T-helper 1 cell treated with Interleukin-12 subunit alpha and Interleukin-12 subunit beta and Interleukin-4 antibody, amounts not matched to agents 30 μg/mL and 1 μg/mL, for 36 hours (primary cell): ENCODE measurements around the gene NLRC5.

Experiments
- H3K27ac Mint-ChIP-seq: one replicate; pipeline ENCODE4 v1.8.0; 2021; ENCODE audit warnings: mild to moderate bottlenecking, mixed read lengths
- H3K27me3 Mint-ChIP-seq: one replicate; pipeline ENCODE4 v1.8.0; 2021; ENCODE audit warnings: low read depth, mixed read lengths
- H3K36me3 Mint-ChIP-seq: one replicate; pipeline ENCODE4 v1.8.0; 2021; ENCODE audit warnings: low read depth, mixed read lengths
- H3K4me1 Mint-ChIP-seq: one replicate; pipeline ENCODE4 v1.8.0; 2021; ENCODE audit warnings: low read depth, mixed read lengths
- H3K4me3 Mint-ChIP-seq: one replicate; pipeline ENCODE4 v1.8.0; 2021; ENCODE audit warnings: mild to moderate bottlenecking, moderate library complexity, mixed read lengths
- H3K9me3 Mint-ChIP-seq: one replicate; pipeline ENCODE4 v1.8.0; 2021; ENCODE audit warnings: mixed read lengths

NLRC5 gene

GRCh38 chr16:57118461-57119084 is 129.2 kb downstream of the NLRC5 start:
- Mint-ChIP-seq H3K27ac (no peak overlapping the region), H3K9me3 (no peaks in the 10 kb centered on the region), H3K36me3 (peaks cover 3% of the 10 kb centered on the region), H3K4me3 (no peak overlapping the region), H3K27me3 (no peaks in the 10 kb centered on the region), H3K4me1 (peaks cover 1% of the 10 kb centered on the region)

DNA sequence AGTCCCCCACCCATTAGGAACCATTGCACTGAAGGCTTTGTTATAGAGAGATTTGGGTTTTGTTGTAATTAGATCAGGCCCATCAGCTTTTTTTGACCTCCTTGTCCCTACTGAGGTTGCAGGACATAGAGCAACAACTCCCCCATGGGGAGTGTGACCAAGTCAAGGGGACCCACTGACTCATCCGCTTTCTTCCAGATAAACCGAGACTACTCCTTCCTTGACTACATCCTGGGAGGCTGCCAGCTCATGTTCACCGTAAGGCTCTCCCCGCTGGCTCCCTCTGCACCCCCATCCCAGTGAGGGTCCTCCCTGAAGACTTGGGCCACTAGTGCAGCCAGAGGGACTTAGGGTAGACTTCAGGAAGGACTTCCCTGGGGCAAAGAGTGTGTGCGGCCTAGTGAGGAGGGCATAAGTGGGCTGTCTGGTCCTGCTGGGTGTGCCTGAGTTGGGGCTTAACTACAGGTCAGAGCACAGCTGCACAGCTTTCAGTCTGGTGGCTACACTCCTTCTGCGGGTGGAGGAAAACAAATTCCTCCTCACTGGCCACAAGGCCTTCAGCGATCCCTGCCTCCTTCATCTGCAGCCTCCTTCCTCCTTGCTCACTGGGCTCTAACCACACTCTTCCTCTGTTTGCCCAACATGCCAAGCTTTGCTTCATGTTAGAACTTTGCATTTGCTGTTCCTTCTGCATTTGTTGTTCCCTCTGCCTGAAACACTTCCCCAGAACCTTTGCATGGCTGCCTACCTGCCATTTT is 134.0 kb downstream of the NLRC5 start:
- peak overlapping the region; percentile 15 for H3K27ac Mint-ChIP-seq
- peaks cover 3% of the 10 kb centered on the region for H3K36me3 Mint-ChIP-seq
- peaks cover 30% of the 10 kb centered on the region for H3K4me1 Mint-ChIP-seq
- H3K9me3 Mint-ChIP-seq, result no peaks in the 10 kb centered on the region
- H3K27me3 Mint-ChIP-seq, result no peaks in the 10 kb centered on the region
- no peak overlapping the region for H3K4me3 Mint-ChIP-seq

DNA sequence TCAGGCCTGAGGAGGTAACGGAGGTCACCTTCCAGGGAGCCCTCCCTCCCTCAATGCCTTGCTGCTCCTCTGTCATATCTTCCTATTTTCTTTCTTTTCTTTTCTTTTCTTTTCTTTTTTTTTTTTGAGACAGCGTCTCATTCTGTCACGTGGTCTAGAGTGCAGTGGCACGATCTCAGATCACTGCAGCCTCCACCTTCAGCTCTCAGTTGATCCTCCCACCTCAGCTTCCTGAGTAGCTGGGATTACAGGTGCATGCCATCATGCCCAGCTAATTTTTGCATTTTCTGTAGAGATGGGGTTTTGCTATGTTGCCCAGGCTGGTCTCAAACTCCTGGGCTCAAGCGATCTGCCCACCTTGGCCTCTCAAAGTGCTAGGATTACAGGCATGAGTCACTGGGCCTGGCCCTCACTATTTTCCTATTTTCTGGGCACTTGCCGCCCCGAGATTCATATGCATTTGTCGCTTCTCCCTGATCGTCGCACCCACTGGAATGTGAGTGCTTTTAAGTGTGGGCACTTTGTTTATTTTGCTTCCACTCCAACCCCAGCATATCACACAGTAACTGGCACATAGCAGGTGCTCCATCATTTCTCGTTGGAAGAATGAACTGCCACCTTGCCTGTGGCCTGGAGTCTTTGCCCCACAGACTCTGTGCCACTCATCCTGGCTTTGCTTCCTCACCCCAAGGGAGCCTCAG is 134.8 kb downstream of the NLRC5 start:
- H3K36me3 Mint-ChIP-seq, result peaks cover 3% of the 10 kb centered on the region
- peaks cover 37% of the 10 kb centered on the region for H3K4me1 Mint-ChIP-seq
- no peak overlapping the region for H3K4me3 Mint-ChIP-seq
- no peaks in the 10 kb centered on the region for H3K27me3 Mint-ChIP-seq
- peak overlapping the region; percentile 15 for H3K27ac Mint-ChIP-seq
- no peaks in the 10 kb centered on the region for H3K9me3 Mint-ChIP-seq

DNA sequence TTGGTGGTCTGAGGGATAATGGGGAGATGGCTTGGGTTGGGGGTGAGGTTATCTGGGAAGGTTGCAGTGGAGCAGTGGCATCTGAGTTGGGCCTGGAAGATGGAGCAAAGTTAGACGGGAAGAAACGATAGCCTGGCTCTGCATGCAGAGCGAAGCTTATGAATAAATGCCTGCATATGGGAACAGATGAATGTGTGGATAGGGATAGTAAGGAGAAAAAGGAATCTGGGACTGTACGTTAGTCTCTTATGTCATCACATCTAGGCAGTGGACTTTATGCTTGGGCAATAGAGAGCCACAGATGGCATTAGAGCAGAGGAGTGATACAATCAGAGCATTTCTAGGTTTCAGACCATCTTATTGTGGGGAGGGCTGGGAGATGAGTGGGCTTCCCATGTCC is 136.0 kb downstream of the NLRC5 start:
- Mint-ChIP-seq H3K36me3 (peaks cover 3% of the 10 kb centered on the region), H3K4me3 (no peak overlapping the region), H3K27ac (no peak overlapping the region), H3K4me1 (peaks cover 39% of the 10 kb centered on the region), H3K27me3 (no peaks in the 10 kb centered on the region), H3K9me3 (no peaks in the 10 kb centered on the region)

DNA sequence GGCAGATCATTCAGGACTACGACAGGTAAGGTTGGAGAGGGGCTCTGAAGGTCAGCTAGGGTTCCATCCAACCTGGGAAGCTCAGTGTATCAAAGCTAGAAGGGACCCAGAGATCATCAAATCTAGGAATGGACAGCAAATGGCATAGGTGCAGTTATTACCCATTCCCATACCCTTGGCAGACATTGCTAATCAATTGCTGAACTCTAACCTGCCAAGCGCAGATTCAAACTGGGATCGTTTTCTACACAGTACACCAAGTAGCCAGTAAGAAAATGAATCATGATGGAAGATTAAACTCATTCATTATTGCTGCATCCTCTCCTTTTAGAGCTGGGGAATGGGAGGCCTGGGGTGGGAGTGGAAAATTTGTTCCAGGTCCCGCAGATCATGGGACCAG is 136.6 kb downstream of the NLRC5 start:
- H3K27me3 Mint-ChIP-seq, result no peaks in the 10 kb centered on the region
- no peaks in the 10 kb centered on the region for H3K9me3 Mint-ChIP-seq
- peaks cover 3% of the 10 kb centered on the region for H3K36me3 Mint-ChIP-seq
- H3K27ac Mint-ChIP-seq, result no peak overlapping the region
- H3K4me3 Mint-ChIP-seq, result no peak overlapping the region
- H3K4me1 Mint-ChIP-seq, result peaks cover 42% of the 10 kb centered on the region

GRCh38 chr16:57126411-57126810 is 137.1 kb downstream of the NLRC5 start:
- H3K27ac Mint-ChIP-seq, result peak overlapping the region; percentile 72
- H3K4me1 Mint-ChIP-seq, result peaks cover 42% of the 10 kb centered on the region
- H3K4me3 Mint-ChIP-seq, result no peak overlapping the region
- peaks cover under 1% of the 10 kb centered on the region for H3K36me3 Mint-ChIP-seq
- no peaks in the 10 kb centered on the region for H3K27me3 Mint-ChIP-seq
- H3K9me3 Mint-ChIP-seq, result no peaks in the 10 kb centered on the region

- no peaks in the 10 kb centered on the region for H3K9me3 Mint-ChIP-seq
- H3K4me1 Mint-ChIP-seq, result peaks cover 46% of the 10 kb centered on the region
- H3K27ac Mint-ChIP-seq, result peak overlapping the region; percentile 72
- H3K4me3 Mint-ChIP-seq, result no peak overlapping the region
- no peaks in the 10 kb centered on the region for H3K36me3 Mint-ChIP-seq
- H3K27me3 Mint-ChIP-seq, result no peaks in the 10 kb centered on the region
These were observed 137.8 kb downstream of the NLRC5 start for GRCh38 chr16:57127037-57127763.

DNA sequence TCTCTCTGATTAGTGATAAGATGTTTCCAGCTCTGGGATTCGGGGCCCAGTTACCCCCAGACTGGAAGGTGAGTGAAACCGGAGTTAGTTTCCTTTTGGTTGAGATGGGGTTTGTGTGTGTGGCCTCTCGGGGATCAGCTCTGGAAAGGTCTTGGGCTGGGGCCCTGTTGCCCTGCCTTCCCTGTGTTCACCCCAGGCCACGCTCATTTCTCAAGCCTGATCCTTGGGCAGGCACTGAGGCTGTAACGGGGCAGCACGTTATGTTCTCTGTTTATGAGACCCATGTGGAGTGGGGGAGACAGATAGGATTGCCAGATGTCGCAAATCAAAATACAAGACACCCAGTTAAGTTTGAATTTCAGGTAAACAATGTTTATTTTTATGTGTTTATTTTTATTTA is 138.5 kb downstream of the NLRC5 start:
- Mint-ChIP-seq H3K9me3 (no peaks in the 10 kb centered on the region), H3K27ac (peak overlapping the region; percentile 32), H3K27me3 (no peaks in the 10 kb centered on the region), H3K4me3 (no peak overlapping the region), H3K4me1 (peaks cover 48% of the 10 kb centered on the region), H3K36me3 (no peaks in the 10 kb centered on the region)

DNA sequence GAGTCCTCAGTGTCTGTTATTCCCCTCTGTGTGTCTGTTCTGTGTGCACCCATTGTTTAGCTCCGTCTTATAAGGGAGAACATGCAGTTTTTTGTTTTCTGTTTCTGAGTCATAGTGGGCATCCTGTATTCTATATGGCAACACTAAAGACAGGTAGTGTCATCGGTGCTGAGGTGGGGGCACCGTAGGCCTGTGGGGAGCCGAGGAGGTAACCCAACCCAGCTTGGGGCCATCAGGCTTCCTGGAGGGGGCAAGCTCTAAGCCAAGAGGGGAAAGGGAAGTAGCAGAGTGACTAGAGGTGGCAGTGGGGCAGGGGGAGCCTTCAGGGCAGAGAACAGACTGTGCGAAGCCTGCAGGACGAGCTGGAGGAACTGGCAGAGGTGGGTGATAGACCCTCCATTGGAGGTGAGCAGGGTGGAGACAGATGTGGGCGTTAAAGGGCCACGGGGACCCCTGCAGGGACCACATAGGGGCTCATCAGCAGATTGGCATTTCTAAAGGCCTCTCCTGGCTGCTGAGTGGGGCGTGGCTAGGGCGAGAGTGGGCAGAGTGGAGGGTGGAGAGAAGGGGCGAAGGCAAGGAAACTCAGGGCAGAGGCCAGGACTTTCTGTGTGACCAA is 139.5 kb downstream of the NLRC5 start:
- H3K27me3 Mint-ChIP-seq, result no peaks in the 10 kb centered on the region
- peak overlapping the region; percentile 74 for H3K4me3 Mint-ChIP-seq
- no peaks in the 10 kb centered on the region for H3K9me3 Mint-ChIP-seq
- H3K4me1 Mint-ChIP-seq, result peaks cover 44% of the 10 kb centered on the region
- H3K27ac Mint-ChIP-seq, result peak overlapping the region; percentile 95
- H3K36me3 Mint-ChIP-seq, result no peaks in the 10 kb centered on the region

DNA sequence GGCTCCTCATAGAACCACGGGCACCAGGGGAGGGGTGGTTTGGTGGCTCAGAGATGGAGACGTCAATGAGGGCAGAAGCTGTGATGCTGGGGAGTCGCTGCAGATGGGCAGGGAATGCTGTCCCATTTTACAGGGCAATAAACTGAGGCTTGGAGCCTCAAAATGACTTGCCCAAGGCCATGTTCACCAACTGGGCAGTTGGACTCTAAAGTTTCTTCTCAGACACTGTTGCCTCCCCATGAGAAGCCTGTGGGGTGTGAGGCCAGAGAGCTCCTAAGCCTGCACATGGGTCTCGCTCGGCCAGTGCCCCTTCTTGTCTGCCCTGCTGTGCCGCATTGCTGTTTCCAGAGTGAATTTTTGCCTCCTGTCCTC is 141.6 kb downstream of the NLRC5 start:
- Mint-ChIP-seq H3K27ac (no peak overlapping the region), H3K4me3 (no peak overlapping the region), H3K9me3 (no peaks in the 10 kb centered on the region), H3K36me3 (peaks cover 3% of the 10 kb centered on the region), H3K27me3 (no peaks in the 10 kb centered on the region), H3K4me1 (peaks cover 48% of the 10 kb centered on the region)

DNA sequence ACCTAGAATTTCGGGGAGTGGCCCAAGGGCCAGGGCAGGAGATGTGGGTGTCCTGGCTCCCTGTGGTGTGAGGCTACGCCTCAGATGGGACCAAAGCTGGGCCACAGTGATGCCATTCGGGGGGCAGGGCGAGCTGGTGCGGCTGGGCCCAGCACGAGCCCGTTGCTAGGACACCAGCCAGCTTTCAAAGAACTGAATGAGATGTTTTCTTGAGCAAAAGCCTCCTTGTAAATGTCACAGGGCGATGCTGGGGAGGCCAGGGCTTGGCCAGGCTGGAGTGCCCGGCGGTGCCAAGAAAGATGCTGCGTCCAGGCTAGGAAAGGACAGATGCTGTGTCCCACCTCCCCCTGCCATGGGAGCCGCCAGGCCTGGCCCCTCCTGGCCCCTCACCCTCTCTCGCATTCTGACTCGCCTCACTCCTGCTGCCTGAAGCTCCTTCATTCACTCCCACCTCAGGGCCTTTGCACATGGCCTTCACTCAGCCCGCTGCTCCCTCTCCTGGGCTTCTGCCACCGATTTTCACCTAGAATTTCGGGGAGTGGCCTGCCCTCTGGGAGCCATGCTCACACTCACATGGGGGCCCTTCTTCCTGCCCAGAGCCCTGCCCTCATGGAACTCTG is 142.1 kb downstream of the NLRC5 start:
- no peak overlapping the region for H3K4me3 Mint-ChIP-seq

DNA sequence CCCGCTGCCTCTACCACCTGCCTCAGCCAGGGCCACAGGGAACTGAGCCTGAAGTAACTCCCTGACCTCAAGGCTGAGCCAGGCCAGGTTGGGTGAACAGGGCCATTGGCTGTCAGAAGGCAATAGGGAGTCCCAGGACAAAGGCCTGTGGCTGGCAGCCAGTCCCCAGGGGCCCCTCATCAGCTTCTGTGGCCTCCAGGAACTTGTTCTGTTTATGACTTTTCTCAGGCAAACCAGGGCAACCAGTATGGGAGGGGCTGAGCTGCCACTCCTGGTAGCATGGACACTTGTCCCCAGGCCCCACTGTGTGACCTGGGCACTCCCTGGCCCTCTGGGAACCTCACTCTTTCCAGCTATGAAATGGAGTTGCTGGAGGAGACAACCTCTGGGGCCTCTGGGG is 143.1 kb downstream of the NLRC5 start:
- no peaks in the 10 kb centered on the region for H3K9me3 Mint-ChIP-seq
- H3K36me3 Mint-ChIP-seq, result peaks cover 3% of the 10 kb centered on the region
- H3K27ac Mint-ChIP-seq, result peak overlapping the region; percentile 65
- H3K4me3 Mint-ChIP-seq, result no peak overlapping the region
- no peaks in the 10 kb centered on the region for H3K27me3 Mint-ChIP-seq
- H3K4me1 Mint-ChIP-seq, result peaks cover 43% of the 10 kb centered on the region

More for the DNA sequence above, 142.1 kb downstream of the NLRC5 start:
- no peaks in the 10 kb centered on the region for H3K27me3 Mint-ChIP-seq
- peak overlapping the region; percentile 65 for H3K27ac Mint-ChIP-seq
- peaks cover 3% of the 10 kb centered on the region for H3K36me3 Mint-ChIP-seq
- peaks cover 47% of the 10 kb centered on the region for H3K4me1 Mint-ChIP-seq
- no peaks in the 10 kb centered on the region for H3K9me3 Mint-ChIP-seq

DNA sequence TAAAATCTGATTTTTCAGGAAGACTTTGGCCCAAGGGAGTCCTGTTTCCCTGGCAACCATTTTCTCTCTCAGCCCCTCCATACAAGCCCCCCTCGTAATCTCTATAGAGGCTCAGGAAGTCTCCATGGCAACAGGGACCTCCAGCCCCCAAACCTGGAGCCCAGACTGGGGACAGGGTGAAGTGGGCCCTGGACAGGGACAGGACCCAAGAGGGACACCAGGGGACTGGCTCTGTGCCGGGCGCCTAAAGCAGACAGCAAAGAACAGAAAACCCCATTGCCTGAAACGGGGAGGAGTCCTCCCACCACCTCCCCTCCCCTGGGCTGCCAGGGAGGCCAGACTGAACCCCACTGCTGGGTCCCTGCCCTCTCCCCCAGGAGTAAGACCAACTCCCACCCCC is 143.7 kb downstream of the NLRC5 start:
- no peak overlapping the region for H3K4me3 Mint-ChIP-seq
- H3K4me1 Mint-ChIP-seq, result peaks cover 40% of the 10 kb centered on the region
- no peaks in the 10 kb centered on the region for H3K9me3 Mint-ChIP-seq
- H3K27ac Mint-ChIP-seq, result no peak overlapping the region
- H3K27me3 Mint-ChIP-seq, result no peaks in the 10 kb centered on the region
- H3K36me3 Mint-ChIP-seq, result peaks cover 3% of the 10 kb centered on the region
